A549 (cell line): ENCODE measurements around the gene HDLBP.

Experiments
- POLR2A ChIP-seq: IDR thresholded peaks from 2 replicates; pipeline ENCODE4 v1.6.1; 2012; ENCODE audit warnings: mild to moderate bottlenecking, low read length
- POLR2AphosphoS2 ChIP-seq: conservative IDR thresholded peaks from 2 replicates; pipeline ENCODE4 v1.6.1; 2012; ENCODE audit warnings: low read length, improper control_type of control experiment, inconsistent platforms
- TF ChIP-seq, protein P1 (sequence below): fragments of >200 bp; sonication (Bioruptor Twin); formaldehyde crosslinking; IDR thresholded peaks from 3 replicates; pipeline ENCODE4 v1.5.1; 2016

DNA sequence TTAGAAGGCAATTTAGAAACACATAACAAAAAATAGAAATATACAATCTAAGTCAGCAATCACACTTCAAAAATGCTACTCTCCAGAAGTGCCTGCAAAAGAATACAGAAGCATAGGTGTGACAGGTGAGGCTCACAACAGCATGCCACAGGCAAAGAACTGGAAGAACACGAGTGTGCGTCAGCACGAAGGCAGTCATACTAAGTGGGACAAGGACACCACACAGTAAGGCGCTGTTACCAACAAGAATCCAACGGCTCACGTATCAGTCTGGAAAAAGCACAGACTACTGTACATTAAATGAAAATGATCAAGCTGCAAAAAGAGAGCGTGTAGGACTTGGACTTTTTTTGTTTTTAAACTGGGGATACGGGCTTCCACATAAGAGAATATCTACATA is 18.7 kb downstream of the HDLBP start:
- TF ChIP-seq POLR2A (no peak), POLR2AphosphoS2 (no peak)
- TF ChIP-seq, protein P1, sequence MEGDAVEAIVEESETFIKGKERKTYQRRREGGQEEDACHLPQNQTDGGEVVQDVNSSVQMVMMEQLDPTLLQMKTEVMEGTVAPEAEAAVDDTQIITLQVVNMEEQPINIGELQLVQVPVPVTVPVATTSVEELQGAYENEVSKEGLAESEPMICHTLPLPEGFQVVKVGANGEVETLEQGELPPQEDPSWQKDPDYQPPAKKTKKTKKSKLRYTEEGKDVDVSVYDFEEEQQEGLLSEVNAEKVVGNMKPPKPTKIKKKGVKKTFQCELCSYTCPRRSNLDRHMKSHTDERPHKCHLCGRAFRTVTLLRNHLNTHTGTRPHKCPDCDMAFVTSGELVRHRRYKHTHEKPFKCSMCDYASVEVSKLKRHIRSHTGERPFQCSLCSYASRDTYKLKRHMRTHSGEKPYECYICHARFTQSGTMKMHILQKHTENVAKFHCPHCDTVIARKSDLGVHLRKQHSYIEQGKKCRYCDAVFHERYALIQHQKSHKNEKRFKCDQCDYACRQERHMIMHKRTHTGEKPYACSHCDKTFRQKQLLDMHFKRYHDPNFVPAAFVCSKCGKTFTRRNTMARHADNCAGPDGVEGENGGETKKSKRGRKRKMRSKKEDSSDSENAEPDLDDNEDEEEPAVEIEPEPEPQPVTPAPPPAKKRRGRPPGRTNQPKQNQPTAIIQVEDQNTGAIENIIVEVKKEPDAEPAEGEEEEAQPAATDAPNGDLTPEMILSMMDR = no peak
